ENCODE measurements around the gene PALLD. TPM values are rescaled to one million over a fixed set of nuclear protein-coding genes. Genes with fewer than 3 reads are reported as not detected.

The PALLD gene
- total and polyA plus RNA-seq, 2 donors (not counting 3 experiments of a cell fraction or from before 2014, with no cell fraction given), result 13.4 to 48.2 TPM

- Histone ChIP-seq H3K27me3 (ENCODE audit: control insufficient read depth in 2 of 2, insufficient read depth in 2 of 2, low read length in 2 of 2) (no peaks in the 10 kb centered on the region), H3K4me1 (ENCODE audit: control insufficient read depth, extremely low read depth, insufficient read depth, low read length) (peaks cover 14% of the 10 kb centered on the region), H2AFZ (ENCODE audit: low read depth, low read length) (no peak overlapping the region), H3K4me3 (replicated peaks in 1 of 3; ENCODE audit: insufficient read depth in 1 of 3, low read depth in 1 of 3, low read length in 3 of 3) (no peak overlapping the region), H3K27ac (ENCODE audit: insufficient read depth, low read depth, low read length) (no peak overlapping the region), H3K4me2 (ENCODE audit: insufficient read depth, low read length) (no peak overlapping the region), H3K9me1 (replicated peaks; ENCODE audit: control insufficient read depth, extremely low read depth, insufficient read depth, low read length) (no peaks in the 10 kb centered on the region), H4K20me1 (replicated peaks; ENCODE audit: control insufficient read depth, extremely low read depth, insufficient read depth, low read length) (no peaks in the 10 kb centered on the region), H3K9ac (replicated peaks; ENCODE audit: extremely low read depth, insufficient read depth, low read length) (no peak overlapping the region), H3K36me3 (ENCODE audit: control insufficient read depth in 2 of 2, extremely low read depth in 1 of 2, insufficient read depth in 2 of 2, low read length in 2 of 2) (no peaks in the 10 kb centered on the region), H3K9me3 (replicated peaks; ENCODE audit: control insufficient read depth, insufficient read depth, low read length) (no peaks in the 10 kb centered on the region), H3K79me2 (ENCODE audit: control insufficient read depth, insufficient read depth, low read length) (no peaks in the 10 kb centered on the region)
- dilution Hi-C loops (cut with MboI; ENCODE audit: extremely low pct_ligation_motif_present, low sequenced_read_pairs), result no loop called here
- FAIRE-seq, result no peak
- no TSS peak for BruUV-seq (replicated peaks)
- no peak for DNase-seq (ENCODE audit: low read depth, low spot score)
- no peak for TF ChIP-seq MAX (IDR thresholded peaks at IDR 0.05; ENCODE audit: insufficient read depth, insufficient read length)
- TF ChIP-seq FOS (IDR thresholded peaks at IDR 0.05; ENCODE audit: borderline replicate concordance, insufficient read depth, low read length), result no peak
- TF ChIP-seq POLR2A (IDR thresholded peaks at IDR 0.05; ENCODE audit: low read depth, low read length), result no peak
- no peak for TF ChIP-seq EZH2 (IDR thresholded peaks at IDR 0.05; ENCODE audit: borderline replicate concordance, low read depth, low read length, severe bottlenecking)
- TF ChIP-seq JUN (IDR thresholded peaks at IDR 0.05; ENCODE audit: borderline replicate concordance, insufficient read depth, insufficient read length, low read depth), result no peak
- no peak for TF ChIP-seq GATA2 (IDR thresholded peaks at IDR 0.05; ENCODE audit: insufficient read depth, insufficient read length, low read depth, low read length)
- TF ChIP-seq CTCF (IDR thresholded peaks at IDR 0.05; ENCODE audit: extremely low read depth in 1 of 2, insufficient read depth in 1 of 2, low read depth in 1 of 2, low read length in 2 of 2), result no peak
- no peak for TF ChIP-seq POLR2AphosphoS5 (IDR thresholded peaks at IDR 0.05; ENCODE audit: insufficient read depth, low read depth, low read length)
- intact Hi-C loops (cut with micrococcal nuclease), result no loop called here
- ChIA-PET CTCF (interaction anchor here (1.9 kb wide), 1 partner anchor 58 kb away, joined by 7 read pairs; no protein-coding TSS in a partner anchor), POLR2A (no interaction called here)
Measured at GRCh38 chr4:168572002-168572401, 75.2 kb downstream of the PALLD start.

Data from endothelial cell of umbilical vein (primary cell).